Measurements from ENCODE around the gene ZNF57. TPM values are rescaled to one million over a fixed set of nuclear protein-coding genes. Genes with fewer than 3 reads are reported as not detected.
A peak's percentile ranks its signal among the peaks of the same experiment; 100 is the strongest.
"Not testable (repeated sequence)": the region's sequence is repeated elsewhere in the genome, so short reads cannot be mapped to it uniquely, and the experiment has no call there.

Gene ZNF57
- polyA plus RNA-seq, 3 donors = 5.7 to 8.1 (median 6.7) TPM

GRCh38 chr19:2887391-2887914, 13.3 kb upstream of the ZNF57 start:
- peak; percentile 74 for DNase-seq

GRCh38 chr19:2888731-2889224, 11.9 kb upstream of the ZNF57 start:
- no peak for DNase-seq

GRCh38 chr19:2890531-2890930, 10.2 kb upstream of the ZNF57 start:
- not testable (repeated sequence) for DNase-seq

- no peak for DNase-seq
Observed at GRCh38 chr19:2896694-2897093, 4.0 kb upstream of the ZNF57 start.

GRCh38 chr19:2902590-2903218, 2.0 kb downstream of the ZNF57 start:
- no peak for DNase-seq

GRCh38 chr19:2903326-2903725, 2.6 kb downstream of the ZNF57 start:
- DNase-seq = not testable (repeated sequence)

- DNase-seq = no peak
Observed at GRCh38 chr19:2905918-2906519, 5.3 kb downstream of the ZNF57 start.

GRCh38 chr19:2906631-2907195, 6.0 kb downstream of the ZNF57 start:
- no peak for DNase-seq

GRCh38 chr19:2912306-2912705, 11.6 kb downstream of the ZNF57 start:
- no peak for DNase-seq

- no peak for DNase-seq
Observed at GRCh38 chr19:2917275-2918184, 16.8 kb downstream of the ZNF57 start.

GRCh38 chr19:2922987-2923386, 22.3 kb downstream of the ZNF57 start:
- no peak for DNase-seq

- no peak for DNase-seq
Observed at GRCh38 chr19:2923510-2923909, 22.8 kb downstream of the ZNF57 start.

- DNase-seq = no peak
Observed at GRCh38 chr19:2926341-2927031, 25.8 kb downstream of the ZNF57 start.

GRCh38 chr19:2927032-2927430, 26.3 kb downstream of the ZNF57 start:
- no peak for DNase-seq

GRCh38 chr19:2933490-2933910, 32.8 kb downstream of the ZNF57 start:
- no peak for DNase-seq

GRCh38 chr19:2935863-2936262, 35.1 kb downstream of the ZNF57 start:
- not testable (repeated sequence) for DNase-seq

GRCh38 chr19:2942928-2943640, 42.4 kb downstream of the ZNF57 start:
- DNase-seq = no peak

- no peak for DNase-seq
Observed at GRCh38 chr19:2944403-2944774, 43.7 kb downstream of the ZNF57 start.

GRCh38 chr19:2944775-2945574, 44.2 kb downstream of the ZNF57 start, which contains the start of gene ZNF77:
Gene ZNF77, minus strand, starts transcription at chr19:2944971. Its CDS starts 131 bp downstream, at chr19:2944840.
- DNase-seq = peak; percentile 100

All from renal pelvis (tissue), 4 donors.